Activated naive CD4-positive, alpha-beta T cell treated with anti-CD3 and anti-CD28 coated beads for 36 hours (primary cell): ENCODE measurements around the gene TTC9C. TPM values are rescaled to one million over a fixed set of nuclear protein-coding genes. Genes with fewer than 3 reads are reported as not detected.

Experiments
- CTCF ChIA-PET: fragments of 350-600 bp; sonication (Branson Sonifier 250); formaldehyde crosslinking; loops from one replicate; lab custom pipeline; 2021; ENCODE audit warnings: antibody characterized with exemption; lab: Charles Lee
- DNase-seq: peaks from one replicate; pipeline ENCODE4 v3.0.0-alpha.2; 2020
- H3K27ac Mint-ChIP-seq: one replicate; pipeline ENCODE4 v1.8.0; 2021; ENCODE audit warnings: mild to moderate bottlenecking, mixed read lengths
- H3K27me3 Mint-ChIP-seq: one replicate; pipeline ENCODE4 v1.8.0; 2021; ENCODE audit warnings: low read depth, mixed read lengths
- H3K36me3 Mint-ChIP-seq: one replicate; pipeline ENCODE4 v1.8.0; 2021; ENCODE audit warnings: low read depth, mixed read lengths
- H3K4me1 Mint-ChIP-seq: one replicate; pipeline ENCODE4 v1.8.0; 2021; ENCODE audit warnings: low read depth, mixed read lengths
- H3K4me3 Mint-ChIP-seq: one replicate; pipeline ENCODE4 v1.8.0; 2021; ENCODE audit warnings: mild to moderate bottlenecking, moderate library complexity, mixed read lengths
- H3K9me3 Mint-ChIP-seq: one replicate; pipeline ENCODE4 v1.8.0; 2021; ENCODE audit warnings: mixed read lengths
- intact Hi-C: fragments of 100-400 bp; cut with micrococcal nuclease; formaldehyde crosslinking; loops from one replicate; pipeline ENCODE4 v1.15.1; 2023
- total RNA-seq, 2 experiments: library from RNA; stranded (reverse); gene quantifications; one replicate each; pipeline ENCODE4 v1.2.3, GENCODE V29; 2021

TTC9C gene
- total RNA-seq, 2 experiments from 2014 or later = 46.6 to 49.5 TPM

GRCh38 chr11:62782753-62783152, 54.5 kb downstream of the TTC9C start:
- CTCF ChIA-PET = no interaction called here
- no peak overlapping the region for H3K27ac Mint-ChIP-seq

GRCh38 chr11:62786318-62787004, 58.2 kb downstream of the TTC9C start:
- H3K4me3 Mint-ChIP-seq = peak overlapping the region; percentile 79
- no peaks in the 10 kb centered on the region for H3K9me3 Mint-ChIP-seq
- intact Hi-C loops = loop anchor here (1.0 to 5.0 kb wide), 11 partner anchors 15 to 236 kb away; partner anchors contain the start of genes NXF1, POLR2G, TAF6L and TTC9C
- no peaks in the 10 kb centered on the region for H3K27me3 Mint-ChIP-seq
- H3K36me3 Mint-ChIP-seq = peaks cover 15% of the 10 kb centered on the region
- DNase-seq = peak; percentile 87
- H3K27ac Mint-ChIP-seq = peak overlapping the region; percentile 89
- CTCF ChIA-PET = interaction anchor here (0.6 to 3.9 kb wide), 34 partner anchors 9 to 237 kb away, joined by 3 to 53 read pairs (median 5); partner anchors contain the start of genes HNRNPUL2, NXF1, POLR2G and STX5
- peaks cover 43% of the 10 kb centered on the region for H3K4me1 Mint-ChIP-seq

More at GRCh38 chr11:62782753-62783152, 54.5 kb downstream of the TTC9C start:
- Mint-ChIP-seq H3K4me3 (no peak overlapping the region), H3K36me3 (peaks cover 13% of the 10 kb centered on the region), H3K9me3 (no peaks in the 10 kb centered on the region), H3K4me1 (peaks cover 11% of the 10 kb centered on the region), H3K27me3 (no peaks in the 10 kb centered on the region)
- DNase-seq = no peak
- intact Hi-C loops = no loop called here

- Mint-ChIP-seq H3K4me1 (peaks cover 47% of the 10 kb centered on the region), H3K27ac (peak within 1 kb of the TSS; percentile 93), H3K27me3 (no peaks in the 10 kb centered on the region), H3K9me3 (no peaks in the 10 kb centered on the region), H3K4me3 (peak within 1 kb of the TSS; percentile 92), H3K36me3 (peaks cover 17% of the 10 kb centered on the region)
- DNase-seq = peak; percentile 99
- CTCF ChIA-PET = interaction anchor here (0.5 to 3.9 kb wide), 28 partner anchors 9 to 236 kb away, joined by 3 to 53 read pairs (median 6); partner anchors contain the start of genes HNRNPUL2, NXF1, STX5 and TAF6L
- intact Hi-C loops = loop anchor here (1.0 to 5.0 kb wide), 10 partner anchors 16 to 235 kb away; partner anchors contain the start of genes NXF1, POLR2G, TAF6L and TTC9C
Observed at GRCh38 chr11:62787005-62787759, 58.9 kb downstream of the TTC9C start, which contains the start of gene TMEM179B. Gene TMEM179B (plus strand): TSS chr11:62787402. CDS start chr11:62787432, 30 bp downstream.

Other genes starting within 250 kb of the TTC9C start
- gene AHNAK, start 181.7 kb upstream of the TTC9C start, total RNA-seq = 1 to 10 TPM; 9.2 to 9.4 TPM
- 1,000 to 10,000 TPM; 2,282 to 2,440 TPM for gene EEF1G, start 154.6 kb upstream of the TTC9C start, total RNA-seq
- 10 to 100 TPM; 38.2 to 42.0 TPM for gene TUT1, start 137.0 kb upstream of the TTC9C start, total RNA-seq
- 100 to 1,000 TPM; 191 to 197 TPM for gene MTA2, start 126.6 kb upstream of the TTC9C start, total RNA-seq
- gene EML3, start 115.7 kb upstream of the TTC9C start, total RNA-seq = 10 to 100 TPM; 81.8 to 97.1 TPM
- gene ROM1, start 115.2 kb upstream of the TTC9C start, total RNA-seq = 1 to 10 TPM in 1 of 2 experiments, under 1 TPM in 1; 0.52 to 1.0 TPM
- gene B3GAT3, start 106.5 kb upstream of the TTC9C start, total RNA-seq = 10 to 100 TPM; 43.1 to 45.7 TPM
- 100 to 1,000 TPM; 221 to 230 TPM for gene GANAB, start 81.9 kb upstream of the TTC9C start, total RNA-seq
- gene INTS5, start 75.2 kb upstream of the TTC9C start, total RNA-seq = 10 to 100 TPM; 12.5 to 12.8 TPM
- gene C11orf98, start 63.3 kb upstream of the TTC9C start, total RNA-seq = 10 to 100 TPM; 73.5 to 76.5 TPM
- 10 to 100 TPM; 35.2 to 44.0 TPM for gene CSKMT, start 63.2 kb upstream of the TTC9C start, total RNA-seq
- 1 to 10 TPM; 6.0 to 6.4 TPM for gene UQCC3, start 56.8 kb upstream of the TTC9C start, total RNA-seq
- 1 to 10 TPM; 4.4 to 6.1 TPM for gene LBHD1, start 56.2 kb upstream of the TTC9C start, total RNA-seq
- 100 to 1,000 TPM; 121 to 124 TPM for gene UBXN1, start 49.4 kb upstream of the TTC9C start, total RNA-seq
- under 1 TPM in 1 of 2 experiments, not detected in 1; 0.10 TPM for gene LRRN4CL, start 39.0 kb upstream of the TTC9C start, total RNA-seq
- 10 to 100 TPM; 13.8 to 17.3 TPM for gene BSCL2, start 21.1 kb upstream of the TTC9C start, total RNA-seq
- gene GNG3, start 20.8 kb upstream of the TTC9C start, total RNA-seq = not detected
- 10 to 100 TPM; 58.6 to 61.5 TPM for gene HNRNPUL2, start 1.0 kb upstream of the TTC9C start, total RNA-seq
- gene ZBTB3, start 25.7 kb downstream of the TTC9C start, total RNA-seq = 10 to 100 TPM; 12.1 to 13.5 TPM
- gene POLR2G, start 33.1 kb downstream of the TTC9C start, total RNA-seq = 100 to 1,000 TPM; 131 to 135 TPM
- 10 to 100 TPM in 1 of 2 experiments, 1 to 10 TPM in 1; 8.9 to 10.5 TPM for gene TAF6L, start 42.9 kb downstream of the TTC9C start, total RNA-seq
- 10 to 100 TPM; 13.9 to 15.2 TPM for gene TMEM179B, start 58.9 kb downstream of the TTC9C start, total RNA-seq
- 1 to 10 TPM; 7.0 to 7.7 TPM for gene TMEM223, start 63.5 kb downstream of the TTC9C start, total RNA-seq
- gene NXF1, start 77.0 kb downstream of the TTC9C start, total RNA-seq = 10 to 100 TPM; 44.6 to 46.0 TPM
- gene STX5, start 103.6 kb downstream of the TTC9C start, total RNA-seq = 10 to 100 TPM; 22.7 to 23.0 TPM
- not detected for gene TEX54, start 104.4 kb downstream of the TTC9C start, total RNA-seq
- gene WDR74, start 111.1 kb downstream of the TTC9C start, total RNA-seq = 10 to 100 TPM; 74.4 to 78.7 TPM
- gene SLC3A2, start 152.4 kb downstream of the TTC9C start, total RNA-seq = 100 to 1,000 TPM; 419 to 472 TPM
- not detected for gene CHRM1, start 192.9 kb downstream of the TTC9C start, total RNA-seq